Inflammatory macrophage treated with lipopolysaccharide for 1 hour (primary cell): ENCODE data around the gene STAM.

Experiments
- DNase-seq, 2 donors: peaks; one replicate each; pipeline ENCODE4 v3.0.0-alpha.2; 2020 to 2022

Gene STAM

DNA sequence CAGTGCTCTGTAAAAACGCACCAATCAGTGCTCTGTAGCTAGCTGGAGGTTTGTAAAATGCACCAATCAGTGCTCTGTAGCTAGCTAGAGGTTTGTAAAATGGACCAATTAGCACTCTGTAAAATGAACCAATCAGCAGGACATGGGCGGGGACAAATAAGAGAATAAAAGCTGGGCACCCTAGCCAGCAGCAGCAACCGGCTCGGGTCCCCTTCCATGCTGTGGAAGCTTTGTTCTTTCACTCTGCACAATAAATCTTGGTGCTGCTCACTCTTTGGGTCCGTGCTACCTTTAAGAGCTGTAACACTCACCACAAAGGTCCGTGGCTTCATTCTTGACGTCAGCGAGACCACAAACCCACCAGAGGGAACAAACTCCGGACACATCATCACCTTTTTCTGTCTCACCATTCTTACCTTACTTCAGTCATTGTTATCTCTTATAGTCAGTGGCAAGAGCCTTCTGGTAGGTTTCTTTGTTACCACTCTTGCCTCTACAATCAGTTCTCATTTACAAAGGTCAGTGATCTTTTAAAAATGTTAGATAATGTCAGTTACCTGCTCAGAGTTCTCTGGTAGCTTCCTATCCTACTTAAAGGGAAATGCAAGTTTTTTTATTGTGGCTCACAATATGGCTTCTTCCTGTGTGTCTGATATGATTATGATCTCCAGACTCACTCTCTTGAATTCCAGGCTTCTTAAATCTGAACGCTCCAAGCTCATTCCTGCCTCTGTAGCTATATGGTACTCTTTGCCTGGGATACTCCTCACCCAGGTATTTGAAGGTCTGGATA lies 4.5 kb downstream of the STAM start:
- DNase-seq = no peak

DNA sequence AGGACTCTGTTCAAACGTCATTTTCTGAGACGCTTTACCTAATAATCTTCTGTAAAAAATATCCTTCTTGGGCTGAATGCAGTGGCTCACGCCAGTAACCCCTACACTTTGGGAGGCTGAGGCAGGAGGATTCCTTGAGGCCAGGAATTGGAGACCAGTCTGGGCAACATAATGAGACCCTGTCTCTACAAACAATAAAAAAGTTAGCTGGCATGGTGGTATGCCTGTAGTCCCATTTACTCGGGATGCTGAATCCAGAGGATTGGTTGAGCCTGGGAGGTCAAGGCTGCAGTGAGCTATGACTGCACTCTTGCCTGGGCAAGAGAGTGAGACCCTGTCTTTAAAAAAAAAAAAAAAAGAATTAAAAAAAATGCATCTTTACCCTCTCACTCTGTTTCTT lies 5.1 kb downstream of the STAM start:
- DNase-seq = no peak

DNA sequence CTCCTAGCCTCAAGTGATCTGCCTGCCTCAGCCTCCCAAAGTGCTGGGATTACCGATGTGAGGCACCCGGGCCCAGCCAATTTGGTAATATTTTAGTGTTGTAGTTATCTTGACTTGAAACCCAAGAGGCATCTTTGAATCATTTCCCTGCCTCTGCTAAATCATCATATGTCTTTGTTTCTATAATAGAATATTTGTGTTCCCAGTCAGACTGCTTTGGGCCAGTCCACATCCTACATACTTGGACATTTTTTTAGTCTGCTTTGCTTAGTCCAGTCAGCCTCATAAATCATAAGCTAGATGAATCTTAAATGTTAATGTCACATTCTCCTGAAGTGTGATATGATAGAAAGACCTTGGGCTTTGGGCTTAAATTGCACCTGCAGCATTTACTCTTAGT lies 5.9 kb downstream of the STAM start:
- no peak for DNase-seq

DNA sequence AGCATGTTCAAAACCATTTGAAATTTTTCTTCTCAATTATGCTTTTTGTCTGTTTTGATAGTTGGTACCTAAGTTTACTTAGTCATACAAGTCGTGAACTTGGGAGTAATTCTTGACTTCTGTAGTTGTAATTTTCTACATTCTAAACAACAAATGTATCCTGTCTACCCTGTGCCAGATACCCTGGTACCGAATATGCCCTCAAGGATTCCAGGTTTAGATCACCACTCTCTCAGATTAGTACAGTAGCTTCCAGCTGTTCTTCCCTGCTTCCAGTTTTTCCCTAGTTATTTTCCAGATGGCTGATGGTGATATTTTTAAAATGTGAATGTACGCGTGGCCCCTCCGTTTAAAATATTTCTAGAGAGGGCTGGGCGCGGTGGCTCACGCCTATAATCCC lies 6.5 kb downstream of the STAM start:
- no peak for DNase-seq

DNA sequence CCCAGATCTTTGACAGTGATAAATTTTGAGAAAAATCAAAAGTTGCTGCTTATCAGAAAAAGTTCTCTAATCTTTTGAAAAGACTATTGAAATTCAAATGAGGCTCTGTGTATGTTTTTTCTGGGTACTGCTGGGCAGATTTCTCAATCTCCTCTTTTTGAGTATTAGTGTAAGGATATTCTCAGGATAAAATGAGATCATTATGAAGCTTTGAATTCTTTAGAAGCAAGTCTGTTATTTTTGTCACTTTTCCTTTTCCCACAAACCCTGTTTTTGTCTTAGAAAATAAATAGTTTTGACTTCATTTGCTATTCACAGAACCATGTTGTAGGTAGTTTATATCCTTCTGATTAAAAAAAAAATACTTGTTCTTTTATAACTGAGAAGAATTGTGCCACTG lies 7.9 kb downstream of the STAM start:
- DNase-seq = no peak

DNA sequence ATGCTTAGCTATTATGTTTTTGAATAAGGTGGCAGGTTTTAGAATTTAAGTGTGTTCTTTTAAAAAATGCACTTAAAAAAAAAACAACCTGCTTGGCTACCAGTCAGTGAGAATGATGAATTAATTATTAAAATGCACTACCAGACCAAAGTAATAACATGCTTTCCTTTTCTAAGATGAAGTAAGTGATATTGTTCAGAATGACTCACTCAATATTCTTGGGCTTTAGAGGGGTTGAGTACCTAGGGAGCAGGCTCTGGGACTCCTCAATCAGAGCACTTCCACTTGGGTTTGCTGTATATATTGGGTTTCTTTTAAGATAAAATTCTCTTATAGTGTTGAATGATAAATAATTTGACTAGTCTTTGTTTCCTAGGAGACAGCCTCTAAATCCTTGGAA lies 8.6 kb downstream of the STAM start:
- no peak for DNase-seq

DNA sequence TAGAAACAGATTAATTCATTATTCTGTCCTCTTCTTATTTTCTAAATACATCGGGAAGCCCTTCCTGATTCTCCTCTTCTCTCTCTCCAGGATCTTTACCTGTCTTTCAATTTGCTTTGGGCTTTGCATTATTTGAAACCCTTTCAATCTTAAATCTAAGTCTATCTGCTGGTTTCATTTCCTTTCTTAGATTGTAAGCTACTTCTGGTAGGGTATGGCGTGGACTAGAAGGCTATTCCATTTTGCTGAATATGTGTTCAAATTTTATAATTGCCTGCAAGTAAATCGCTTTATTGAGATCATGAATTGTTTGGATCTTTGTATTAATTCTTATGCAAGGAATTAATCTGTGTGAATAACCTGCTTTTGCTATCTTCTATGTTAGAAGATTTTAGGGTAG lies 11.1 kb downstream of the STAM start:
- DNase-seq = no peak

DNA sequence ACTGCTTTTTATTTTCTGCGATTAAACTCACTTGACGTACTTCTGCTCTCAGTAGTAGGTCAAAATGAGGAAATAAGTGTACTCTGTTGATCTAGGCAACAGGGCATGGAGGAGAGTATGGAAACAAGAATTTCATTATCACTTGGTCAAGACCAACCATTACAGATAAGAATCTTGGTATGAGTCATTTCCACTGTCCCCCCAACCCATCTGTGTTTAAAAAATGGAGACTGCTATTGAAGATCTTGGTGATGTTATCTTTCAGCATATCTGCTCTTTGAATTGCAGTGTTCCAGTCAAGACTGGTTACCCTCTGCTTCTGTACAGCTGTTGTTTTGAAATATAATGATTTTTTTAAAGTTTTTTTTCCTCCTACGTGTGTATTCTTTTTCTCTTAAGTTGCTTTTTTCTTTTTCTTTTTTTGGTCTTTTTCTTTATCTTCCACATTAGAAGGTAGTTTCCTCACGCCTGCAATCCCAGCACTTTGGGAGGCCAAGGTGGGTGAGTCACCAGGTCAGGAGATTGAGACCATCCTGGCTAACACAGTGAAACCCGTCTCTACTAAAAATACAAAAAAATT lies 11.7 kb downstream of the STAM start:
- DNase-seq = peak; percentile 22 to 33

DNA sequence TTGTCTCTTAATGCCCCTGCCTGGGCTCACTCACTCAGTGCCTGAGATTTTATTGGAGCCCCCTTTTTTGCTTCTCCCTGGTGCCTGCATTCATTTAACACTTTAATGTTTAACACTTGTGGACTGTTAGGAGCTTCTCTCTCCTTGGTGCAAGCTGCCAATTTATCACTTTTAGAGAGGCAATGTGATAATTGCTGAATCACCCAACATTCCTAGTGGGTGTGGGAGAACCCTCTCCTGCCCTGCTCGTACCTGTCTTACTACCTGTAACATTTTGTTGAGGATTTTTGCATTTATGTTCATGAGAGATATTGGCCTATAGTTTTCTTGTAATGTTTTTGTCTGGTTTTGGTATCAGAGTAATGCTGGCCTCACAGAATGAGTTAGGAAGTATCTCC lies 13.2 kb downstream of the STAM start:
- no peak for DNase-seq

DNA sequence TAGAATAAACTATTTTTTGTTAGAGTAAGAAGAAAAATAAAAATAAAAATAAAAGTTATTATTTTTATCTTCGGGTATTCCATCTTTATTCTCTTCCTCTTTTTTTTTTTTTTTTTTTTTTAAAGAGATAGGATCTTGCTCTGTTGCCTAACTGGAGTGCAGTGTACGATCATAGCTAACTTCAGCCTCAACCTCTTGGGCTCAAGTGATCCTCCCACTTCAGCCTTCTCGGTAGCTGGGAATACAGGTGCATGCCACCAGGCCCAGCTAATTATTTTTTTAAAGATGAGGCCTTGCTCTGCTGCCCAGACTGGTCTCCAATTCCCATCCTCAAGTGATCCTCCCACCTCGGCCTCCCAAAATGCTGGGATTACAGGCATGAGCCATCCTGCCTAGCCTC lies 15.4 kb downstream of the STAM start:
- DNase-seq = no peak

DNA sequence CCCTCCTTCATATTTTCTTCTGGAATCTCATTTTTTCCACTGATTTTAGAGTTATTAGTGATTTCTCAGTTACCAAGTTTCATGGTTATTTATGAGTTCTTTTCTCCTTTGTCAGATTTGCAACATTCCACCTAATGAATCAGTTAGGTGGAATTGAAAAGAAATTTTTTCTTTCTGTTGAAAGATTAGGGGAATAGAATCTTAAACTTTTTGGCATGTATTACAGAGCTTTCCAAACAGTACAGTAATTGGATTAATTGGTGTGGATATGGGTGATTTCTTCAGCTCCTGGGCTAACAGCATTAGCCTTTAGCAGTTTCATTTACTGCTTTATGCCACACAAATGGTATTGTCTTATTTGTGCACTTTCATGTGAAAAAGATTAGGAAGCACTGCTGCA lies 17.0 kb downstream of the STAM start:
- no peak for DNase-seq

DNA sequence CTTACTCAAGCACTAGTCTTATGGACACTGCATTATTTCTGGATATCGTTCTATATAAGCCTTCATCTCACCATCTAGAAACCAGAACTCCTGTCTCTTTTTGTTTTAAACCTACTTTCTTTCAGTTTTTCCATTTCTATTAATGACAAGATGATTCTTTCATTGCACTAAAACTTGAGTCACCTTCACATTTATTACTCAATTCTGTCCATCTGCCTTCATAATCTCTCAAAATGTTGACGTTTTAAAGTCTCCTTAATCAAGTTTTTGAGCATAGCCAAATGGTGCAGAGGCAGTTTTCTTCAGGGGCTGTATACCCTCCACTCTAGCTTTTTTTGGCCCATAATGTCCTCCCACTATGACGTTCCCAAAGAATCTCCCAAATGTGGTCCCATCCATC lies 17.6 kb downstream of the STAM start:
- DNase-seq = no peak

DNA sequence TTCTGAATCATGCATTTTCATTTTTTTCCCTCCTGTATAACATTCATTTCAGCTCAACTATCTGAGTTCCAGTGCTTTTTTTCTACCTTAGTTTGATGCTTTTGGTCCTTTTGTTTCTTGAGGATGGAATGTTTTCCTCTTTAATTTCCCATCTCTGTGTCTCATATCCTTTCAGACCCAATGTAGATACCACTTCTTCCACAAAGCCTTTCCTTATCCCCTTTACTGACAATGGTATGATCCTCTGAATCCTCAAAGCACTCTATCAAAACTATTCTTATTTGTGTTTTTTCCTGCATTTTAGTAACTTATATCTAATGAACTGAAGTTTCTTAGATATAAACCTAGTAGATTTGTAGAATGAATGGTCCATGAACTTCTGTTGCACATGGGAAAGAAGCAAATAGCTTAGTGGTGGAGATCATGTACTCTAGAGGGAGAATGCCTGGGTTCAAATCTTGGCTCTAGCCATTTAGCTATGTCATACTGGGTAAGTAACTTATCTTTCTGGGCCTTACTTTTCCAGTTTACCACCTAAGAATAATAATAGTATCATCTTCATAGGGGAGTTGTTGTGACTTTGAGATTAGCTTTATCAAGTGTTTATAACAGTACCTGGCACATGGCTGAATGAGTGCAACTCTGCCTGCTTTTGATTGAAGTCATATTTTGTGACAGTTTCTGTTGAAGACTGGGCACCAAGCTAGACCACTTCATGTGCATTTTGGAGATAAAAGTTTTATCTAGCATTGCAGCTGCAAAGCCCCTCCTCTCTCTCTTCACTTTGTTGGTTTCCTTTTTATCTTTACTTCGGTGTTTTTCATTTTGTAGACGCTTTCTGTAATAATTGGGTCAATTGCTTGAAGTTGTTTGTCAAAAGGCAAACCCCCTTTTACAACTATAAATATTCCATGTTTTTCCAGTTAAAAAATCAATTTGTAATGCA lies 18.5 kb downstream of the STAM start:
- DNase-seq = no peak

DNA sequence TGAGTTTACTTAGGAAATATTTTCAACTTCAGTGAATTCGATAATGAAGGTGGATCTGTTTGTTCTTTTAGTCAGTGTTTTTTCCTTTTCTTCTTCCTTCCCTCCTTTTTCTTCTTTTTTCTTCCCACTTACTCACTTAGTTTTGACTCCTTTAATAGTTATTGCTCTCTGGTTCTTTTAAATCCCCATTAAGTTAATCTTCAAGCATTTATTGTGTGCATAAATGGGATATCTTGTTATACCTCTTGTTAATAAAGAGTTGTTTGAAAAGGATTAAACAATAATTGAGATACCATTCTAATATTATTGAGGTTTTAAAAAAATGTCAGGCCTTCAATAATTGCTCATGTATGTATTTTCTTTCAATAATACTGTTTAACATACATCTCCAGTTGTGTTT lies 19.5 kb downstream of the STAM start:
- no peak for DNase-seq

DNA sequence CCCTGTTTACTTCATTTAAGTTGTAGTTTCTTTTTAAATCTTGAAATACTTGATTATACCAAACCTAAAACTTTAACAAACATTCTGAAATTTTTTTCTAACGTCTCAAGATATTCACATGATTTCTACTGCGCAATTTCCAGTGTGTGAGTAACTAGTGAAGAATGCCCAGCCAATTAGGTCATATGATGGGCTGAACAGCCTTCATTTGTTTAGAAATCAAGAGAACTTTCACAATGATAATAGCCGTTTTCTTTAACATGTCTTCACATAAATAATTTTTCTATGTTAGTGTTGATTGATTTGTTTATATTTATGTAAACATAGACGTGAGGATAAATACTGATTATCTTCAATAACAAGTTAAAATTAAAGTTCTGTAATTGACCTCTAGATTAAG lies 21.8 kb downstream of the STAM start:
- peak; percentile 90 to 93 for DNase-seq

DNA sequence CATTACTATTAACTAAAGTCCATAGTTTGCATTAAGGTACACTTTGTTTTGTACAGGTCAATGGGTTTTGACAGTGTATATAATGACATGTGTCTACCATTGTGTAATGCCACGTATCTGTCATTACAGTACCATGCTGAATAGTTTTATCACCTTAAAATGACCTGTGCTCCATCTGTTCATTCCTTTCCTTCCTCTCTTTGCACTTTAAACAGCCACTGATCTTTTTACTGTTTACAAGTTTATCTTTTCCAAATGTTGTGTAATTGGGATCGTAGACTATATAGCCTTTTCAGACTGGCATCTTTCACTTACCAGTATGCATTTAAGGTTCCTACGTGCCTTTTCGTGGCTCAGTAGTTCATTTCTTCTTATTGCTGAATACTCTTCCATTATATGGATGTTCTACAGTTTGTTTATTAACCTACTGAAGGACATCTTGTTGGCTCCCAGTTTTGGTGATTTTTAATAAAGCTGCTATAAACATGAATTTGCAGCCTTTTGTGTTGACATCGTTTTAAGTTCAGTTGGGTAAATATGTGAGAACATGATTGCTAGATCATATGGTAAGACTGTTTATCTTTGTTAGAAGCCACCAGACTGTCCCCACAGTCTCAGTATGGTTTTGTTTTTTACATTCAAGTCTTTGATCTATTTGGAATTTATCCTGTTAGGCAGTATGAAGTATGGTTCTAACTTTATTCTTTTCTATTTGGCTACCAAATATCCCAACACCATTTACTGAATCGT lies 24.7 kb downstream of the STAM start:
- DNase-seq = no peak

DNA sequence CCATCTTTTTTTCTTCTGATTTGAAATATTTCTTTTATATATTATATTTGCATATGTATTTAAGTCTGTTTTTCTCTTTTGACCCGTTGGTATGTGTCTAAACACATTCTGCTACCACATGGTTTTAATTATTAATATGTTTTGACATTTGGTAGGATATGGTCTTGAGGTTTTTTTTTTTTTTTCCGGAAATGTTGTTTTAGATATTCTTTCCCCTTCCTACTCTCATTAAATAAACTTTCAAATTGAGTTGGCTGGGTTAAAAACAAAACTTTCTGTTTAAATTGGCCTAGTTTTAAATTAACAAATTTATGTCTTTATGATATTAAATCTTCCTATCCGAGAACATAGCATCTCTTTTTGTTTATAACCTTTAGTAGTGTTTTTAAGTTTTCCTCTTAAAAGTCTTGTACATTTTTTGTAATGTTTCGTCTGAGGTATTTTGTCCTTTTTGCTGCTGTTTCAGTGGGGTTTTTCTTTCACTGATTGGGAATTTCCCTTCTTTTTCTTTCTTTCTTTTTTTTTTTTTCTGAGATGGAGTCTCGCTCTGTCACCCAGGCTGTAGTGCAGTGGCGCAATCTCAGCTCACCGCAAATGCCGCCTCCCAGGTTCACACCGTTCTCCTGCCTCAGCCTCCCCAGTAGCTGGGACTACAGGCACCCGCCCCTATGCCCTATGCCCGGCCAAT lies 25.4 kb downstream of the STAM start:
- DNase-seq = no peak

DNA sequence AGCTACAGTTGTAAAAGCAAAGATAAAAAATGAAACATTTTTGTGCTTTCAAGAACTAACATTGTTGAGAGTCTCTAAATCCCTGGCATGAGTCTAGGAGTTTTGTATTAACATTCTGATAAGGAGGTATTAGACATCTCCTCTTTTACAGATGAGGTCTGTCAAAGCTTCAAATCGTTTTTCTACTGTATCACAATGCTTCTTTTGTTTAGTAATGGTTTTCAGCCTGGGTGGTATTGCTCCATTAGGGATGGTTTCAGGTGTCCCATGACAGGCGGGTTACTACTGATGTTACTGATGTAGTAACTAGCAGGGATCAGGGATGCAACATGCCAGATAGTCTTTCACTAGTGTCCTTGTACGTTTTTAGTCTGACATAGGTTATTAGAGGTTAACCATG lies 27.4 kb downstream of the STAM start:
- no peak for DNase-seq

DNA sequence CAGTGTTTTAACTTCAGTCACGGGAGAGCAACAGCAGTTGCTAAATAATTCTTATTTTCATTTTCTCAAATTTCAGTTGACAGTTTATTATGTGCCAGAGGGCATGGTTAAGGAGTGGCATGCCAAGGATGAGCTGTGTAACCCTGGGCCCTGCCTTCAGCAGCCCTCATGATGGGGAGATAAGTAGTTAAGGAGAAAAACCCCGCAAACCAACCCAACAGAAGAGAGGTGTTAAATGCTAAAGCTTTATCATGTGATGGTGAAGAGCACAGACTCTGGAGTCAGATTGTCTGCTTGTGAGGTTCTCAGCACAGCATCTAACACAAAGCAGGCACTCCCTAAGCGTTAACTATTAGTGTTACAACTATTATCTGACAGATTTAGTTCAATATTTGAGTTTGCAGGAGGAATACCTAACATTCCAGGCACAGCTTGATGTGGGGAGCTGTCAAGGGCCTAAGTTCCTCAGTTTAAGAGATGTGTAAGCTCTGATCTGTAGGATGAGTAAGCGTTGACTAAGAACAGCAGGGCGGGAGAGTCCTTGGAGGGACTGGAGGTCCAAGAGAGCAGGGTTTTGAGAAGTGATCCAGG lies 29.6 kb downstream of the STAM start:
- peak; percentile 69 to 76 for DNase-seq

DNA sequence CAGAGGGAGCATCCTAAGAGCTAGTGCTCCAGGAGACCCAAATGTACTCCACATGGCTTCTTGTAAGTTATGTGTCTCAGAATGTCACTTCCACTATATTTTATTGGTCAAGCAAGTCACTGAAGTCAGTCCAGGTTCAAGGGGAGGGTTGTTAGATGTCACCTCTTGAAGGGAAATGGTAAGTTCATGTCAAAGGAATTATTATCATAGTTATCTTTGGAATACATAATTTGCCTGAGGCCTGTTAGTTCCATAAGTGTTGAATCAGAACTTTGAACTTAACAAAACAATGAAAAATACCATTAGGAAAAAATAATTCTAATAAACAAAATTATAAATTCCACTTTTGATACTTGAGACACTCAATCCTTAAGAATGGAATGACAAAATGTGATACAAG lies 30.6 kb downstream of the STAM start:
- no peak for DNase-seq

DNA sequence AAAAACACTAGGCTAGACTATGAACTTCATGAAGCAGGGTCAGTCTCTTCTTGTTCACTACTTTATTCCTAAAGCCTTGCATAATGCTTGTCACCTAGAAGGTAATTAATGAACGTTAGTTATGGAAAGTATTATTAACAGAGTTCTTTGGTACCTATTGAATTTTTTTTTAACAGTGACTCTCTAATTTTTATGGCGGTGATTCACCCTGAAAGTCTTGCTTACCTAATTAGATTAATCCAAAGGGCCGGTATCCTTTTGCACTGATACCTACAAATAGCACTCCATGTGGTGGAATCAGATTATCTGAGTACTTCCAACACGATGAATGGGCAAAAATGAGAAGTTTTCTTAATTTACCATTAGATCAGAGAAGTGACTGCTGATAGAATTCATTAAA lies 31.7 kb downstream of the STAM start:
- DNase-seq = no peak

DNA sequence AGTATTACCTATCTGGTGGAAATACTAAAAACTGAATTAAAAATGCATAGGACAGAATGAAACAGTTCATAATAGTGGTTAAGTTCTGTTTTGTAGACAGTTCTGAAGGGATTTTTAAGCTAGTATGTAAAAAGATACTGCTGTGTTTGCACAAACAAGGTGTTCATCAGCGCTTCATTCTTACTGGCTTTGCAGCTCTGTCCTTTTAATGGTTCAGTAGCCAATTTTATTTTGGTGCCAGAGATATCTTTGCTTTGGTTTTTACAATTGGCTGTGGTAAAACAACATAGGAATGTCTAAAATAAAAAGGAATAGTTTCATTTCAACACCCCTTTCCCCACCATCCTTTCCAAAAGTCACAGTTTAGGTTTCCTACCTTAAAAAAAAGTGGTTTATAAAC lies 33.0 kb downstream of the STAM start:
- DNase-seq = no peak
